RWPE2 (cell line): ENCODE results near the gene CCDC107.
A peak's percentile ranks its signal among the peaks of the same experiment; 100 is the strongest.

Experiments
- ATAC-seq: fragments of 200-7000 bp; cut with Tn5 transposase; 3 replicates; pipeline ENCODE4 v1.9.1; 2021; ENCODE audit warnings: low read depth
- DNase-seq: peaks from one replicate; pipeline ENCODE4 v3.0.0-alpha.2; 2020; ENCODE audit warnings: low spot score
- H3K27ac ChIP-seq: fragments of 450-650 bp; 2 replicates; pipeline ENCODE4 v1.5.1; 2017; ENCODE audit warnings: mild to moderate bottlenecking; ENCODE audit not compliant: poor library complexity, severe bottlenecking
- H3K27me3 ChIP-seq: fragments of 250-450 bp; sonication (Bioruptor Pico); 2 replicates; pipeline ENCODE4 v1.5.1; 2021; ENCODE audit warnings: mild to moderate bottlenecking, moderate library complexity; ENCODE audit not compliant: insufficient read depth, poor library complexity, severe bottlenecking
- H3K36me3 ChIP-seq: fragments of 250-450 bp; sonication (Bioruptor Pico); 2 replicates; pipeline ENCODE4 v1.5.1; 2020; ENCODE audit warnings: low read depth, mild to moderate bottlenecking, moderate library complexity
- H3K4me1 ChIP-seq: fragments of 250-450 bp; sonication (Bioruptor Pico); 2 replicates; pipeline ENCODE4 v1.5.1; 2021; ENCODE audit warnings: mild to moderate bottlenecking, moderate library complexity; ENCODE audit not compliant: insufficient read depth, poor library complexity, severe bottlenecking
- H3K4me3 ChIP-seq: fragments of 250-450 bp; sonication (Bioruptor Pico); 2 replicates; pipeline ENCODE4 v1.5.1; 2021; ENCODE audit warnings: mild to moderate bottlenecking, moderate library complexity; ENCODE audit not compliant: severe bottlenecking
- H3K9me3 ChIP-seq: fragments of 250-450 bp; sonication (Bioruptor Pico); 2 replicates; pipeline ENCODE4 v1.5.1; 2021; ENCODE audit warnings: mild to moderate bottlenecking, moderate library complexity; ENCODE audit not compliant: severe bottlenecking
- TF ChIP-seq, protein P1 (sequence below): fragments of 450-650 bp; IDR thresholded peaks from one replicate; pipeline ENCODE4 v1.5.1; 2017; ENCODE audit warnings: mild to moderate bottlenecking, moderate library complexity; ENCODE audit not compliant: poor library complexity, severe bottlenecking

CCDC107 gene

DNA sequence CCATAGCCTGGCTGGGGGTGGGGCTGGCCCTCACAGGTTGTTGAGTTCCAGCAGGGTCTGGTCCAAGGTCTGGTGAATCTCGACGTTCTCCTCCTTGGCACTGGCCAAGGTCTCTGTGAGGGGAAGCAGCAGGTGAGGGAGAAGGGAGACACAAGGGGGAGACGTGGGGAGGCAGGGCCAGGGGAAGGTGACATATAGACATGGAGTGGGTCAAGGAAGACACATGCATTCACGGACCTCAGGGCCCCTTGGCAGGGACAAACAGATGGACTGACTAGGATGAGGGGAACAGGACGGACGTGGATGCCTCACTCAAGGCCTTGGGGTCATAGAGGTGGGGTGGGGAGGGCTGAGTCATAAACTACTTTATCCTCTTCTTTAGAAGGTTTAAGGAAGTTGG lies 24.0 kb downstream of the CCDC107 start:
- Histone ChIP-seq H3K36me3 (peaks cover 63% of the 10 kb centered on the region), H3K27ac (peak overlapping the region; percentile 33), H3K27me3 (no peaks in the 10 kb centered on the region), H3K4me3 (no peak overlapping the region), H3K4me1 (no peaks in the 10 kb centered on the region), H3K9me3 (no peaks in the 10 kb centered on the region)
- DNase-seq: no peak
- TF ChIP-seq, protein P1, sequence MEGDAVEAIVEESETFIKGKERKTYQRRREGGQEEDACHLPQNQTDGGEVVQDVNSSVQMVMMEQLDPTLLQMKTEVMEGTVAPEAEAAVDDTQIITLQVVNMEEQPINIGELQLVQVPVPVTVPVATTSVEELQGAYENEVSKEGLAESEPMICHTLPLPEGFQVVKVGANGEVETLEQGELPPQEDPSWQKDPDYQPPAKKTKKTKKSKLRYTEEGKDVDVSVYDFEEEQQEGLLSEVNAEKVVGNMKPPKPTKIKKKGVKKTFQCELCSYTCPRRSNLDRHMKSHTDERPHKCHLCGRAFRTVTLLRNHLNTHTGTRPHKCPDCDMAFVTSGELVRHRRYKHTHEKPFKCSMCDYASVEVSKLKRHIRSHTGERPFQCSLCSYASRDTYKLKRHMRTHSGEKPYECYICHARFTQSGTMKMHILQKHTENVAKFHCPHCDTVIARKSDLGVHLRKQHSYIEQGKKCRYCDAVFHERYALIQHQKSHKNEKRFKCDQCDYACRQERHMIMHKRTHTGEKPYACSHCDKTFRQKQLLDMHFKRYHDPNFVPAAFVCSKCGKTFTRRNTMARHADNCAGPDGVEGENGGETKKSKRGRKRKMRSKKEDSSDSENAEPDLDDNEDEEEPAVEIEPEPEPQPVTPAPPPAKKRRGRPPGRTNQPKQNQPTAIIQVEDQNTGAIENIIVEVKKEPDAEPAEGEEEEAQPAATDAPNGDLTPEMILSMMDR: no peak
- peak; percentile 28 for ATAC-seq

DNA sequence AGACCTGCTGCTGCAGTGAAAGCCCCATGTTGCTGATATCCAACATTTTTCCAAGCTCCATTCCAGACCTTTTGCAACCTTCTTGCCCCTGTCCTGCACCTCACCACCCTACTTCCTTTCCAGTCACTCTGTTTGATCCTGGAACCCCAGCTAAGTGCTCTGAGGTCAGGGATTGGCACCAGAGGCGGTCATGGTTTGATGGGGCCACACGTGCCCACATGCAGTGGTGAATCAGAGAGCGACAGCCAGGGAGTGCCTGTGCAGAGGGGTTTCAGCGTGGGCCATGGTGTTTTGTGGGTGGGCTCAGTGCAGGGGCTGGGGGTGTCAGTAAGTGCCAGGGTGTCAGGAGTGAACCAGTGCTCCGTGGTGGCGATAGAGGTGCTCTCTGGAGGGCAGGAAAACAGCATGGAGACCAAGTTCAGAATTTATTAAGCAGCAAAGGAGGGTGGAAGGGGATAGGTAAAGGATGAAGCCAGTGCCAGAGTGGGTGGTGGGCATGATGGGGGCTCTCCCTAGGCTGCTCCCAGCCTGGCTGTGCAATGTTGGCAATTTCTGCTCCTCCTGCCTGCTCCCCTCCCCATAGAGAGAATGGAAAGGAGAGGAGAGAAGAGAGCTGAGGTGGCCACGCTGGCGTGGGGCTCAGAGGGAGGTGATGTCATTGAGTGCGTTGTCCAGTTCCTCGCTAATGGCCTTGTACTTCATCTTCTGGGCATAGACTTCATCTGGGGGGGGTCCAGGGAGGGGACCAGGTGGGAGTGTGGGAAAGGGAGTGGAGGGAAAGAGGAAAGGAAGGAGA lies 24.6 kb downstream of the CCDC107 start:
- ATAC-seq (peak; percentile 3; the same call in 2 of the 3 replicates), DNase-seq (no peak)
- TF ChIP-seq, protein P1: no peak
- no peak overlapping the region for H3K4me3 ChIP-seq
- no peaks in the 10 kb centered on the region for H3K27me3 ChIP-seq
- H3K27ac ChIP-seq: peak overlapping the region; percentile 33
- H3K4me1 ChIP-seq: peaks cover 4% of the 10 kb centered on the region
- H3K9me3 ChIP-seq: no peaks in the 10 kb centered on the region
- H3K36me3 ChIP-seq: peaks cover 69% of the 10 kb centered on the region

DNA sequence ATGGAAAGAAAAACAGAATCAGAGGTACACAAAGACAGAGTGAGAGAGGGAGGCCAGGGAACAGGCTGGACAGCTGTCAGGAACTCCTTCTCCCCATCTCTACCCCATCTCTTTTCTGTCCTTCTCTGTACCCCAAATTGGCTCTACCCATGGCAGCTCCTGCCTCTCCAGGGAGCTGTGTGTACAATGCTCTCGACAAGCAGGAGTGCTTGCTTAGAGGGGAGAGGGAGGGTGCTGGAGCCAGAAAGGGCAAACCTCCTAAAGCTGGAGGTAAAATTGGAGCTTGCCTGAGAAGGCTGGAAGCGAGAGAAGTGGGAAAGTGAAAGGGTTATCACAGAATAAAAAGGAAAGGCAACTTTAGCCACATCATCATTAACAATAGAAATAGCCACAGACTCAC lies 25.2 kb downstream of the CCDC107 start:
- Histone ChIP-seq H3K27ac (peak overlapping the region; percentile 33), H3K9me3 (no peaks in the 10 kb centered on the region), H3K4me1 (peaks cover 10% of the 10 kb centered on the region), H3K36me3 (peaks cover 75% of the 10 kb centered on the region), H3K27me3 (no peaks in the 10 kb centered on the region), H3K4me3 (no peak overlapping the region)
- ATAC-seq: no peak
- TF ChIP-seq, protein P1: no peak
- no peak for DNase-seq

DNA sequence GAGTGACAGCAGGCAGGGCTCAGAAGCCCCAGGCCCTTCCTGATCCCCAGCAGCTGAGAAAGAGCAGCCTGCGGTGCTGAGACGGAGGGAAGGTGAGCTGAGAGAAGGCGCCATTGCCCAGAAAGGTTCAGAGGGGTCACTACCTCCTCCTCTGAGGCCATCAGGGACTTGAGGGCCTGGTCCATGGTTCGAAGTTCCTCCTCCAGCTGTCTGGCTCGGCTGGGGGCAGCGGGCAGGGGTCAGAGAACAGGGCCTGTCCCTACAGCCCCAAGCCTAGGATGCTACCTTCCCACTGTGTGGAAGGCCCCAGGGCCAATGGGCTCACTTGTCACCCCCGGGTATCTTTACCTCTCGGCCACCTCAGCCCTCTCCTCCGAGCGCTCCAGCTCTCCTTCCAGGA lies 26.8 kb downstream of the CCDC107 start:
- Histone ChIP-seq H3K27me3 (no peaks in the 10 kb centered on the region), H3K36me3 (peaks cover 78% of the 10 kb centered on the region), H3K9me3 (no peaks in the 10 kb centered on the region), H3K27ac (no peak overlapping the region), H3K4me3 (no peak overlapping the region), H3K4me1 (peaks cover 11% of the 10 kb centered on the region)
- TF ChIP-seq, protein P1: no peak
- ATAC-seq: no peak
- no peak for DNase-seq

DNA sequence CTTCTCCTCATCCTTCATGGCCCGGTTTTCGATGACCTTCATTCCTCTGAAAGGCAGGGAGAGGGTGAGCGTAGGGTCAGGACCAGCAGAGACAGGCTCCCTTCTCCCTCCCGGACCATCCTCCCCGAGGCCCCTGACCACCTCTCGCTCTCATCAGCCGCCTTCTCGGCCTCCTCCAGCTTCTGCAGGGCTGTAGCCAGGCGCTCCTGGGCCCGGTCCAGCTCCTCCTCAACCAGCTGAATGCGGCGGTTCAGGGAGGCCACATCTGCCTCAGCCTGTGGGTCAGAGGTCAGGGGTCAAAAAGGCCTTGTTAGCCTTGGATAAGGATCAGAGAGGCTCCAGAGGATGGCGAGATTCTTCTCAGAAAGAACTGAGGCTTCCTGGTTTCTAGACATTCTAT lies 27.4 kb downstream of the CCDC107 start:
- no peak overlapping the region for H3K27ac ChIP-seq
- ATAC-seq: no peak
- H3K36me3 ChIP-seq: peaks cover 72% of the 10 kb centered on the region

More for the DNA sequence above, 27.4 kb downstream of the CCDC107 start:
- TF ChIP-seq, protein P1: no peak
- H3K9me3 ChIP-seq: no peaks in the 10 kb centered on the region
- peaks cover 11% of the 10 kb centered on the region for H3K4me1 ChIP-seq
- DNase-seq: no peak
- H3K27me3 ChIP-seq: no peaks in the 10 kb centered on the region
- no peak overlapping the region for H3K4me3 ChIP-seq
